ENCODE results near the gene TULP3. TPM values are rescaled to one million over a fixed set of nuclear protein-coding genes. Genes with fewer than 3 reads are reported as not detected.
A peak's percentile ranks its signal among the peaks of the same experiment; 100 is the strongest.

The TULP3 gene
- total RNA-seq, 1 experiment from 2014 or later = 54.6 TPM

DNA sequence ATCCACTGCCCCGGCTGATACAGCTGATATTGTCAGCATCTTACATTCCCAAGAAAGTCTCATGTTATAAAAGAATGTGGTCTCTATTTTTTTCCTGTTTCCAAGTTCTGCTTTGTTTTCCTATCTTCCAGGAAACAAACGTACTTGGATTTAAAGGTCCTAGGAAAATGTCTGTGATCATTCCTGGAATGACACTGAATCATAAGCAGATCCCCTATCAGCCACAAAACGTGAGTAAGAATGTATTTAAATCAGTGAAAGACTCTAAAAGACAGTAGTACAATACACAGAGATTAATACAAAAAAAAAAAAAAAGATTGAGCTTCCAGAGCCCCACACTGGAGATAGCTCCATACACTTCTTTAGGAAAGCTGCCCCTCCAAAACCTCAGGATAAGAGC is 46.8 kb downstream of the TULP3 start:
- H3K4me2 ChIP-seq = no peak overlapping the region
- ChIA-PET CTCF (no interaction called here), POLR2A (ENCODE audit: unreplicated experiment) (no interaction called here)
- no peak for DNase-seq
- H4K20me1 ChIP-seq (ENCODE audit: insufficient read depth) = no peaks in the 10 kb centered on the region
- H3K36me3 ChIP-seq (ENCODE audit: low read depth) = 0 out of 2 replicates have a peak, but pooled peaks cover 6% of the 10 kb centered on the region
- no peak overlapping the region for H2AFZ ChIP-seq
- H3K27ac ChIP-seq = no peak overlapping the region
- H3K4me3 ChIP-seq = no peak overlapping the region
- intact Hi-C loops (cut with micrococcal nuclease; ENCODE audit: unreplicated experiment) = no loop called here
- no peaks in the 10 kb centered on the region for H3K9me3 ChIP-seq (ENCODE audit: insufficient read depth, low read depth)
- H3K79me2 ChIP-seq (ENCODE audit: low read depth) = no peaks in the 10 kb centered on the region
- BruUV-seq (replicated peaks) = no TSS peak
- no peaks in the 10 kb centered on the region for H3K27me3 ChIP-seq (ENCODE audit: insufficient read depth, low read depth)
- no peak for TF ChIP-seq EZH2 (IDR thresholded peaks at IDR 0.05; ENCODE audit: low read depth)
- TF ChIP-seq, protein P1, sequence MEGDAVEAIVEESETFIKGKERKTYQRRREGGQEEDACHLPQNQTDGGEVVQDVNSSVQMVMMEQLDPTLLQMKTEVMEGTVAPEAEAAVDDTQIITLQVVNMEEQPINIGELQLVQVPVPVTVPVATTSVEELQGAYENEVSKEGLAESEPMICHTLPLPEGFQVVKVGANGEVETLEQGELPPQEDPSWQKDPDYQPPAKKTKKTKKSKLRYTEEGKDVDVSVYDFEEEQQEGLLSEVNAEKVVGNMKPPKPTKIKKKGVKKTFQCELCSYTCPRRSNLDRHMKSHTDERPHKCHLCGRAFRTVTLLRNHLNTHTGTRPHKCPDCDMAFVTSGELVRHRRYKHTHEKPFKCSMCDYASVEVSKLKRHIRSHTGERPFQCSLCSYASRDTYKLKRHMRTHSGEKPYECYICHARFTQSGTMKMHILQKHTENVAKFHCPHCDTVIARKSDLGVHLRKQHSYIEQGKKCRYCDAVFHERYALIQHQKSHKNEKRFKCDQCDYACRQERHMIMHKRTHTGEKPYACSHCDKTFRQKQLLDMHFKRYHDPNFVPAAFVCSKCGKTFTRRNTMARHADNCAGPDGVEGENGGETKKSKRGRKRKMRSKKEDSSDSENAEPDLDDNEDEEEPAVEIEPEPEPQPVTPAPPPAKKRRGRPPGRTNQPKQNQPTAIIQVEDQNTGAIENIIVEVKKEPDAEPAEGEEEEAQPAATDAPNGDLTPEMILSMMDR (conservative IDR thresholded peaks at IDR 0.05) = no peak
- H3K4me1 ChIP-seq (replicated peaks; ENCODE audit: insufficient read depth) = no peaks in the 10 kb centered on the region
- no peaks in the 10 kb centered on the region; the same call in 1 of the 2 replicates for H3F3A ChIP-seq (ENCODE audit: insufficient read depth, low read depth)
- no peaks in the 10 kb centered on the region for H3K9me2 ChIP-seq (ENCODE audit: insufficient read depth)

- no peak overlapping the region for H3K4me2 ChIP-seq
- POLR2A ChIA-PET (ENCODE audit: unreplicated experiment) = no interaction called here
- no peak overlapping the region for H3K27ac ChIP-seq
- CTCF ChIA-PET = no interaction called here
- H3K9me2 ChIP-seq (ENCODE audit: insufficient read depth) = no peaks in the 10 kb centered on the region
- H3K9me3 ChIP-seq (ENCODE audit: insufficient read depth, low read depth) = no peaks in the 10 kb centered on the region
- intact Hi-C loops (cut with micrococcal nuclease; ENCODE audit: unreplicated experiment) = no loop called here
- H4K20me1 ChIP-seq (ENCODE audit: insufficient read depth) = no peaks in the 10 kb centered on the region
- peaks cover 2% of the 10 kb centered on the region; the same call in 1 of the 2 replicates for H3F3A ChIP-seq (ENCODE audit: insufficient read depth, low read depth)
- no peaks in the 10 kb centered on the region for H3K27me3 ChIP-seq (ENCODE audit: insufficient read depth, low read depth)
- no peaks in the 10 kb centered on the region for H3K79me2 ChIP-seq (ENCODE audit: low read depth)
- H2AFZ ChIP-seq = no peak overlapping the region
- TF ChIP-seq, protein P1 (conservative IDR thresholded peaks at IDR 0.05) = no peak
- no peak for TF ChIP-seq EZH2 (IDR thresholded peaks at IDR 0.05; ENCODE audit: low read depth)
- H3K4me3 ChIP-seq = no peak overlapping the region
- BruUV-seq (replicated peaks) = no TSS peak
- 0 out of 2 replicates have a peak, but pooled peaks cover 6% of the 10 kb centered on the region for H3K36me3 ChIP-seq (ENCODE audit: low read depth)
- no peak for DNase-seq
- H3K4me1 ChIP-seq (replicated peaks; ENCODE audit: insufficient read depth) = no peaks in the 10 kb centered on the region
Observed at GRCh38 chr12:2939191-2939590, 48.5 kb downstream of the TULP3 start.

DNA sequence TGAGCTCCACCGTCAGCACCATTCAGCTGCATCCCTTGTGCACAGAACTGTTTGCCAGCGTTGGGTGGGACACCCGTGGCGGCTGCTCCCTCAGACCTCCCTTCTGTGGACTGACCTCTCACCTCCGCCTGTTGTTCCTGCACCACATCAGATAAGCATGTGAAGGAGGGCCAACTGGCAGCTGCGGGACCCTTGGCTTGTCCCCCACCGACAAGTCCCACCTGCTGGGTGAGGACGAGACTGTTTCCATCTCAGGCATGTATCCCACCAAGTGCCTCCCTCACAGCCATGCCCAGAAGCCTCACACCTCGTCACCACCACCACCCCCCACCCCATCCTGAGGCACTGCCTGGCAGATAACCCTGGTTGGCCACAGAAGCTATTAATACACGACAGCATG is 49.9 kb downstream of the TULP3 start:
- TF ChIP-seq EZH2 (IDR thresholded peaks at IDR 0.05; ENCODE audit: low read depth) = no peak
- TF ChIP-seq, protein P1 (conservative IDR thresholded peaks at IDR 0.05) = no peak
- intact Hi-C loops (cut with micrococcal nuclease; ENCODE audit: unreplicated experiment) = loop anchor here (5.0 kb wide), 1 partner anchor 63 kb away; the partner anchor contains the start of genes FOXM1 and RHNO1
- DNase-seq = no peak
- 0 out of 2 replicates have a peak, but pooled peaks cover 6% of the 10 kb centered on the region for H3K36me3 ChIP-seq (ENCODE audit: low read depth)
- no peak overlapping the region for H3K27ac ChIP-seq
- H3K9me2 ChIP-seq (ENCODE audit: insufficient read depth) = no peaks in the 10 kb centered on the region
- no peak overlapping the region for H3K4me2 ChIP-seq
- H3F3A ChIP-seq (ENCODE audit: insufficient read depth, low read depth) = peaks cover 4% of the 10 kb centered on the region; the same call in 1 of the 2 replicates
- H4K20me1 ChIP-seq (ENCODE audit: insufficient read depth) = no peaks in the 10 kb centered on the region
- TSS peak; percentile 25 for BruUV-seq (replicated peaks)
- H3K4me1 ChIP-seq (replicated peaks; ENCODE audit: insufficient read depth) = no peaks in the 10 kb centered on the region
- CTCF ChIA-PET = no interaction called here
- no peaks in the 10 kb centered on the region for H3K9me3 ChIP-seq (ENCODE audit: insufficient read depth, low read depth)
- no peaks in the 10 kb centered on the region for H3K27me3 ChIP-seq (ENCODE audit: insufficient read depth, low read depth)
- no peak overlapping the region for H3K4me3 ChIP-seq
- no peak overlapping the region for H2AFZ ChIP-seq
- H3K79me2 ChIP-seq (ENCODE audit: low read depth) = no peaks in the 10 kb centered on the region
- POLR2A ChIA-PET (ENCODE audit: unreplicated experiment) = interaction anchor here (0.6 kb wide), 1 partner anchor 308 kb away, joined by 4 read pairs; no protein-coding TSS in a partner anchor

All from PC-9 (cell line).